SH-SY5Y (cell line): ENCODE data around the gene HSP90B1.

ENCODE experiments used
- GATA2 ChIP-seq: IDR thresholded peaks from 2 replicates; pipeline ENCODE4 v1.6.1; 2011; ENCODE audit warnings: mild to moderate bottlenecking, low read depth, low read length
- GATA3 ChIP-seq: IDR thresholded peaks from 2 replicates; pipeline ENCODE4 v1.6.1; 2011; ENCODE audit warnings: low read depth, mild to moderate bottlenecking, low read length, moderate library complexity

HSP90B1 gene

GRCh38 chr12:103952497-103952896 is 22.3 kb downstream of the HSP90B1 start:
- no peak for TF ChIP-seq GATA2
- TF ChIP-seq GATA3: no peak

- no peak for TF ChIP-seq GATA3
- TF ChIP-seq GATA2: no peak
These were observed 25.8 kb downstream of the HSP90B1 start for GRCh38 chr12:103955811-103956508.

GRCh38 chr12:103956509-103957027 is 26.4 kb downstream of the HSP90B1 start:
- TF ChIP-seq GATA3 (no peak), GATA2 (no peak)

GRCh38 chr12:103957865-103958388 is 27.7 kb downstream of the HSP90B1 start:
- TF ChIP-seq GATA3 (no peak), GATA2 (no peak)

- TF ChIP-seq GATA2 (no peak), GATA3 (no peak)
These were observed 28.4 kb downstream of the HSP90B1 start for GRCh38 chr12:103958621-103959020.

- TF ChIP-seq GATA3: no peak
- TF ChIP-seq GATA2: no peak
These were observed 30.5 kb downstream of the HSP90B1 start for GRCh38 chr12:103960616-103961227.

GRCh38 chr12:103962493-103962892 is 32.3 kb downstream of the HSP90B1 start:
- TF ChIP-seq GATA3 (no peak), GATA2 (no peak)

GRCh38 chr12:103964805-103965204 is 34.6 kb downstream of the HSP90B1 start:
- TF ChIP-seq GATA3 (no peak), GATA2 (no peak)

GRCh38 chr12:103965255-103965589 is 35.0 kb downstream of the HSP90B1 start:
- no peak for TF ChIP-seq GATA3
- TF ChIP-seq GATA2: no peak

GRCh38 chr12:103965590-103966504 is 35.6 kb downstream of the HSP90B1 start, which contains the start of gene TDG:
Gene TDG (plus strand): TSS chr12:103965872. CDS start chr12:103966038, 166 bp downstream.
- TF ChIP-seq GATA2: no peak
- TF ChIP-seq GATA3: no peak

- no peak for TF ChIP-seq GATA3
- TF ChIP-seq GATA2: no peak
These were observed 36.5 kb downstream of the HSP90B1 start for GRCh38 chr12:103966736-103967135.

GRCh38 chr12:103969391-103969790 is 39.2 kb downstream of the HSP90B1 start:
- TF ChIP-seq GATA3: no peak
- no peak for TF ChIP-seq GATA2

GRCh38 chr12:103973909-103974308 is 43.7 kb downstream of the HSP90B1 start:
- TF ChIP-seq GATA2: no peak
- TF ChIP-seq GATA3: no peak

GRCh38 chr12:103975368-103975767 is 45.2 kb downstream of the HSP90B1 start:
- no peak for TF ChIP-seq GATA2
- no peak for TF ChIP-seq GATA3
